Measurements from ENCODE around the gene TSPAN6.

Gene TSPAN6

GRCh38 chrX:100636321-100636991 is at the start of gene TSPAN6:
Gene TSPAN6, minus strand, starts transcription at chrX:100636806. Its CDS starts 112 bp downstream, at chrX:100636694.
- peak; percentile 80 for DNase-seq

- no peak for DNase-seq
These were observed 49.3 kb upstream of the TSPAN6 start for GRCh38 chrX:100685997-100686305.

- peak; percentile 47 for DNase-seq
These were observed 48.8 kb upstream of the TSPAN6 start for GRCh38 chrX:100685284-100685996.

GRCh38 chrX:100682939-100683338 is 46.3 kb upstream of the TSPAN6 start:
- DNase-seq, result no peak

- no peak for DNase-seq
These were observed 45.0 kb upstream of the TSPAN6 start for GRCh38 chrX:100681599-100681998.

- DNase-seq, result no peak
These were observed 44.1 kb upstream of the TSPAN6 start for GRCh38 chrX:100680756-100681155.

GRCh38 chrX:100677611-100678181 is 41.1 kb upstream of the TSPAN6 start:
- DNase-seq, result no peak

- DNase-seq, result no peak
These were observed 38.1 kb upstream of the TSPAN6 start for GRCh38 chrX:100674705-100675104.

GRCh38 chrX:100673397-100673953 is 36.9 kb upstream of the TSPAN6 start:
- no peak for DNase-seq

GRCh38 chrX:100672966-100673365 is 36.4 kb upstream of the TSPAN6 start:
- no peak for DNase-seq

GRCh38 chrX:100663642-100664041 is 27.0 kb upstream of the TSPAN6 start:
- DNase-seq, result no peak

- DNase-seq, result no peak
These were observed 26.2 kb upstream of the TSPAN6 start for GRCh38 chrX:100662796-100663195.

- DNase-seq, result no peak
These were observed 25.6 kb upstream of the TSPAN6 start for GRCh38 chrX:100662170-100662569.

- DNase-seq, result no peak
These were observed 23.0 kb upstream of the TSPAN6 start for GRCh38 chrX:100659431-100660137.

GRCh38 chrX:100658941-100659381 is 22.4 kb upstream of the TSPAN6 start:
- DNase-seq, result no peak

- DNase-seq, result no peak
These were observed 17.7 kb upstream of the TSPAN6 start for GRCh38 chrX:100654261-100654660.

GRCh38 chrX:100652266-100652665 is 15.7 kb upstream of the TSPAN6 start:
- no peak for DNase-seq

- no peak for DNase-seq
These were observed 14.2 kb upstream of the TSPAN6 start for GRCh38 chrX:100650841-100651240.

GRCh38 chrX:100649550-100650356 is 13.1 kb upstream of the TSPAN6 start:
- DNase-seq, result no peak

GRCh38 chrX:100648458-100649417 is 12.1 kb upstream of the TSPAN6 start:
- DNase-seq, result no peak

GRCh38 chrX:100647739-100648138 is 11.1 kb upstream of the TSPAN6 start:
- DNase-seq, result no peak

Measured in activated naive CD4-positive, alpha-beta T cell treated with anti-CD3 and anti-CD28 coated beads, Interleukin-2, amount 50 U/mL, for 16 hours (primary cell).